Stomach (tissue), 9 donors: ENCODE measurements around the gene HSD11B1. TPM values are rescaled to one million over a fixed set of nuclear protein-coding genes. Genes with fewer than 3 reads are reported as not detected.
A peak's percentile ranks its signal among the peaks of the same experiment; 100 is the strongest.

ENCODE experiments used
- DNase-seq, 2 donors: peaks; one replicate each; pipeline versions ENCODE4 v3.0.0 to v3.0.0-alpha.2; 2013 to 2019
- H3K27ac ChIP-seq, 5 donors: fragments of 200-600 bp in 4 of 5; sonication (generic) in 4 of 5; one replicate each; pipeline ENCODE4 v1.5.1; 2013 to 2019; ENCODE audit warnings: mild to moderate bottlenecking in 1 of 5, moderate library complexity in 1 of 5
- H3K27me3 ChIP-seq, 3 donors: fragments of 200-600 bp; sonication (generic); one replicate each; pipeline ENCODE4 v1.5.1; 2017 to 2019; ENCODE audit warnings: mixed run types in 1 of 3
- H3K36me3 ChIP-seq, 4 donors: fragments of 200-600 bp; sonication (generic); 1 replicate in 3 of 4; 2 replicates in 1 of 4; pipeline ENCODE4 v1.5.1; 2016 to 2019
- H3K4me1 ChIP-seq, 4 donors: fragments of 200-600 bp; sonication (generic); one replicate each; pipeline ENCODE4 v1.5.1; 2016 to 2019
- H3K4me3 ChIP-seq, 4 donors: fragments of 200-600 bp; sonication (generic) in 3 of 4; one replicate each; pipeline ENCODE4 v1.5.1; 2016 to 2019; ENCODE audit warnings: mild to moderate bottlenecking in 1 of 4
- H3K9me3 ChIP-seq, 4 donors: fragments of 200-600 bp; sonication (generic); one replicate each; pipeline ENCODE4 v1.5.1; 2016 to 2019
- EP300 ChIP-seq: sonication (generic); formaldehyde crosslinking; IDR thresholded peaks from one replicate; pipeline ENCODE4 v1.6.1; 2017; ENCODE audit warnings: antibody characterized with exemption
- POLR2A ChIP-seq, 4 donors: fragments of 450-650 bp; IDR thresholded peaks; one replicate each; pipeline ENCODE4 v1.6.1; 2016; ENCODE audit warnings: antibody characterized with exemption in 4 of 4, control low read depth in 2 of 4, mild to moderate bottlenecking in 1 of 4, moderate library complexity in 1 of 4
- POLR2AphosphoS5 ChIP-seq, 3 donors: sonication (generic); formaldehyde crosslinking; IDR thresholded peaks; one replicate each; pipeline ENCODE4 v1.6.1; 2016; ENCODE audit warnings: antibody characterized with exemption in 3 of 3
- WGBS, 5 donors: extraction: QIAGEN DNeasy Blood & Tissue Kit in 3 of 5; methylation state at CpG; one replicate each; pipeline versions ENCODE4 v1.1.5 to v1.1.7; 2013 to 2018; 5-methylcytosine and 5-hydroxymethylcytosine counted together
- intact Hi-C: fragments of 100-400 bp; cut with DNase I; formaldehyde crosslinking; loops from one replicate; pipeline ENCODE4 v1.15.1; 2023; ENCODE audit warnings: low total_unique reads
- polyA plus RNA-seq, 3 donors: library from polyadenylated mRNA; stranded (reverse); fragments of 200-250 nt; gene quantifications; one replicate each; pipeline ENCODE4 v1.2.3, GENCODE V29; 2013
- total RNA-seq, 5 donors: library from RNA; depleted of rRNA; stranded (reverse); fragments of >200 nt; gene quantifications; one replicate each; pipeline versions ENCODE4 v1.1.0 to v1.2.3, GENCODE V29; 2014 to 2016
- TF ChIP-seq, protein P1 (sequence below), 7 experiments: fragments of 450-650 bp in 4 of 7; fragments of 200-600 bp in 3 of 7; sonication (generic) in 3 of 7; IDR thresholded peaks; one replicate each; pipeline ENCODE4 v1.5.1; 2016 to 2019; ENCODE audit warnings: antibody characterized with exemption in 7 of 7, control low read depth in 2 of 7, mild to moderate bottlenecking in 1 of 7
- donor health status: healthy with polysubstance abuse.
- donor health status: Bipolar disorder and iron deficiency.
- donor health status: healthy.

The HSD11B1 gene
- total and polyA plus RNA-seq, 8 donors: 1.5 to 14.0 (median 2.6) TPM; not detected in 2

DNA sequence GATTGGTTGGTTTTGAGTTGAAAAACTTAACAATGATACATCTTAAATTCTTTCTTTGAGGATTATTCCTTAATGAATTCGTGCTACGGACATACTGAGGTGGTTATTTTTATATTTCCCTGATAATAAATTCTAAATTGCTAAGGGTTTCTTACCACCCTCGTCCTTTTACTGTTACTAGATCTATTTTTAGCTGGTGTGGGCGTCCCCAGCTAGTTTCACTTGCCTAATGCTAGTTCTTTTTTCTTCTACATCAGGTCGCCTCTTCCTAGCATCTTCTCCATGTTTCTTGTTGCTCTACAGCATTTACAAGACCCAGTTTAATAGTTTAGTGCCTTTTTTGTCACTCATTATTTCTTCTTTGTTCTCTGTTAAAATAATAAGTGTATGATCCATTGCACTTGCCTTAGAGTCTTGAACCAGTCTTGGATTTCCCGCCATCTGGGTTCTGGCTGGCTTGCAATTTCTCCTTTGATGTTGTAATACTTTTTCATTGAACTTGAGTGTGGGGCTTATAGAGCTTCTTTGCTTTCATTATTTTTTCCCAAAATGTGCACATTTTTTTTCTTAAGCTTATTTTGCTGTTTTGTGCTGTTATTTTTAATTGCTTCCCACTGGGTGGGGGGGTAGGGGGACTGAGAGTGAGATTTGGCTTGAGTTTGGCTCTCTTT is 677 bp upstream of the HSD11B1 start:
- intact Hi-C loops: no loop called here
- no peak for TF ChIP-seq EP300
- no peak for TF ChIP-seq POLR2A (IDR thresholded peaks at IDR 0.05)
- TF ChIP-seq POLR2AphosphoS5 (IDR thresholded peaks at IDR 0.05): no peak
- TF ChIP-seq, protein P1, sequence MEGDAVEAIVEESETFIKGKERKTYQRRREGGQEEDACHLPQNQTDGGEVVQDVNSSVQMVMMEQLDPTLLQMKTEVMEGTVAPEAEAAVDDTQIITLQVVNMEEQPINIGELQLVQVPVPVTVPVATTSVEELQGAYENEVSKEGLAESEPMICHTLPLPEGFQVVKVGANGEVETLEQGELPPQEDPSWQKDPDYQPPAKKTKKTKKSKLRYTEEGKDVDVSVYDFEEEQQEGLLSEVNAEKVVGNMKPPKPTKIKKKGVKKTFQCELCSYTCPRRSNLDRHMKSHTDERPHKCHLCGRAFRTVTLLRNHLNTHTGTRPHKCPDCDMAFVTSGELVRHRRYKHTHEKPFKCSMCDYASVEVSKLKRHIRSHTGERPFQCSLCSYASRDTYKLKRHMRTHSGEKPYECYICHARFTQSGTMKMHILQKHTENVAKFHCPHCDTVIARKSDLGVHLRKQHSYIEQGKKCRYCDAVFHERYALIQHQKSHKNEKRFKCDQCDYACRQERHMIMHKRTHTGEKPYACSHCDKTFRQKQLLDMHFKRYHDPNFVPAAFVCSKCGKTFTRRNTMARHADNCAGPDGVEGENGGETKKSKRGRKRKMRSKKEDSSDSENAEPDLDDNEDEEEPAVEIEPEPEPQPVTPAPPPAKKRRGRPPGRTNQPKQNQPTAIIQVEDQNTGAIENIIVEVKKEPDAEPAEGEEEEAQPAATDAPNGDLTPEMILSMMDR (IDR thresholded peaks at IDR 0.05): no peak
- no peak overlapping the region for H3K4me3 ChIP-seq
- H3K27me3 ChIP-seq: no peaks in the 10 kb centered on the region
- 67 to 84% (median 77%) methylated on average over 6 of the region's 6 CpGs for WGBS, 5 donors
- H3K4me1 ChIP-seq: no peaks in the 10 kb centered on the region
- H3K36me3 ChIP-seq: no peaks in the 10 kb centered on the region
- no peaks in the 10 kb centered on the region for H3K9me3 ChIP-seq
- H3K27ac ChIP-seq: peak overlapping the region in 1 of 5 donors; percentile 24
- no peak for DNase-seq

DNA sequence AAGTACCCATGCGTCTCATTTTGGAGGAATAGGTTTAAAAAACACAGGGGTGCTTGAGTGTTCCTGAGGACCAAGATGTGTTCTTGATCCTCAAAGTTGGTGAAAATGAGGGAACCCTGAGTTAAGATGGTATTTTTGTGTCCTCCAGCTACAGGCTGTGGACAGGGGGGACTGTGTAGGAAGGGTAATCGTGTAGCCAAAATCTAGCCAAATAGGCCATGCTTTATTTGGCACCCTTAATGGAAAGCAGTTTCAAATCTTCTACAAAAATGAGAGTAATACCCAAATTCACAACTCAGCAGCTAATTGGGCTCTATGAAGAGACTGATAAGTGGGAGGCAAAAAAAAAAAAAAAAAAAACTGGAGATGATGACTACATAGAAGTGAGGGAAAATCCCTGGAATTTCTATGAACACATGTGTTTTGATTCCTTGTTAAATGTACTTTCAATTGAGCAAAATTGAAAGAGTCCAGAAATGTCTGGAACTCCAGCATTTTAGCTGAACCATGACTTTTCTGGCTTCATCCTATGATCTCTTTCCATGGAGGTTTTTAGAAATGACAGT is 470 bp downstream of the HSD11B1 start:
- Histone ChIP-seq H3K27ac (peak overlapping the region in 4 of 5 donors; percentile 26 to 54 (median 46)), H3K9me3 (no peaks in the 10 kb centered on the region), H3K36me3 (no peaks in the 10 kb centered on the region), H3K4me1 (no peaks in the 10 kb centered on the region), H3K27me3 (no peaks in the 10 kb centered on the region), H3K4me3 (no peak overlapping the region)
- DNase-seq: peak in 1 of 2 donors; percentile 26
- no peak for TF ChIP-seq POLR2A (IDR thresholded peaks at IDR 0.05)
- TF ChIP-seq, protein P1 (IDR thresholded peaks at IDR 0.05): no peak
- no peak for TF ChIP-seq EP300
- no peak for TF ChIP-seq POLR2AphosphoS5 (IDR thresholded peaks at IDR 0.05)
- 79 to 94% (median 86%) methylated on average over 2 of the region's 2 CpGs for WGBS, 5 donors
- intact Hi-C loops: no loop called here

DNA sequence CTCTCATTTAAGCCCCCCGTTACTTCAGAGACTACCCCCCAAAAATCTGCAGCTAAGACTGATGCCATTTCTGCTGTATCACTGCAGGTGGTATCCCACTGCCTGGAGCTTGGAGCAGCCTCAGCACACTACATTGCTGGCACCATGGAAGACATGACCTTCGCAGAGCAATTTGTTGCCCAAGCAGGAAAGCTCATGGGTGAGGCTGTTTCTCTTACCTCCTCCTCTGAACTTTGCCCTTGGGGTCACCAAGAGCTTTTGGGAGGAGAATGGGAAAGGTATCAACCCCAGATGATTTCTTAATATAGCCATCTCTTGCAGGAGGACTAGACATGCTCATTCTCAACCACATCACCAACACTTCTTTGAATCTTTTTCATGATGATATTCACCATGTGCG is 2.0 kb downstream of the HSD11B1 start:
- Histone ChIP-seq H3K4me1 (no peaks in the 10 kb centered on the region), H3K27me3 (peaks cover 0 to 5% (median 0%) of the 10 kb centered on the region in 3 donors), H3K27ac (no peak overlapping the region), H3K4me3 (no peak overlapping the region), H3K36me3 (no peaks in the 10 kb centered on the region), H3K9me3 (no peaks in the 10 kb centered on the region)
- no peak for DNase-seq
- 89 to 97% (median 92%) methylated on average over 3 of the region's 3 CpGs for WGBS, 5 donors
- intact Hi-C loops: no loop called here
- no peak for TF ChIP-seq POLR2A (IDR thresholded peaks at IDR 0.05)
- TF ChIP-seq EP300: no peak
- TF ChIP-seq, protein P1 (IDR thresholded peaks at IDR 0.05): no peak
- no peak for TF ChIP-seq POLR2AphosphoS5 (IDR thresholded peaks at IDR 0.05)

DNA sequence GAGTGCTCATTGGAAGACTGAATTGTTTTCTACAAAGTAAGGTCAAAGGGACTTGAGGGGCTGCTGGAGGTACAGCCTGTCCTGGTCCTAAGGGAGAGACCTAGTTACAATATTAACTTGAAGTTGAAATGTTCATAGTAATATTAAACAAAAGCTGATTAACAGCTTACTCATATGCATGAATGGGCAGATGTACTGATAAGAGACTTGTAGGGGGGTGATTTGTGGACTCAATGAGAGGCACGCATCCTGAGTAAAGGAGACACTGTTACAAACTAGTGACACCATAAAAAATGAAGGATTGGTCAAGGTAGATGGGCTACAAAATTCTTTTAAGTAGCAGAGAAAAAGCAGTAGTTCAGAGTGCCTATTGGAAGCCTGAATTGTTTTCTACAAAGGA is 2.7 kb downstream of the HSD11B1 start:
- 68 to 89% (median 75%) methylated on average over 1 of the region's 1 CpG for WGBS, 5 donors
- Histone ChIP-seq H3K36me3 (no peaks in the 10 kb centered on the region), H3K9me3 (no peaks in the 10 kb centered on the region), H3K27me3 (peaks cover 0 to 5% (median 0%) of the 10 kb centered on the region in 3 donors), H3K27ac (no peak overlapping the region), H3K4me3 (no peak overlapping the region), H3K4me1 (no peaks in the 10 kb centered on the region)
- intact Hi-C loops: no loop called here
- DNase-seq: no peak
- TF ChIP-seq, protein P1 (IDR thresholded peaks at IDR 0.05): no peak
- TF ChIP-seq EP300 (no peak), POLR2AphosphoS5 (IDR thresholded peaks at IDR 0.05) (no peak), POLR2A (IDR thresholded peaks at IDR 0.05) (no peak)
